Epithelial cell of proximal tubule (primary cell): ENCODE results near the gene NOX1. TPM values are rescaled to one million over a fixed set of nuclear protein-coding genes. Genes with fewer than 3 reads are reported as not detected.
A peak's percentile ranks its signal among the peaks of the same experiment; 100 is the strongest.

ENCODE experiments used
- DNase-seq: peaks from one replicate; pipeline ENCODE4 v3.0.0-alpha.2; 2011; ENCODE audit warnings: low read depth
- H3K4me3 ChIP-seq: 2 replicates; pipeline ENCODE4 v1.5.1; 2011; ENCODE audit warnings: low read depth, mild to moderate bottlenecking, low read length
- total RNA-seq: library from RNA; depleted of rRNA; stranded (reverse); fragments of >200 nt; gene quantifications from 2 replicates; pipeline ENCODE4 v1.2.3, GENCODE V29; 2015
- TF ChIP-seq, protein P1 (sequence below): conservative IDR thresholded peaks from 2 replicates; pipeline ENCODE4 v1.5.1; 2012; ENCODE audit warnings: low read depth, mild to moderate bottlenecking, low read length

The NOX1 gene
- total RNA-seq, result not detected in 2 replicates

DNA sequence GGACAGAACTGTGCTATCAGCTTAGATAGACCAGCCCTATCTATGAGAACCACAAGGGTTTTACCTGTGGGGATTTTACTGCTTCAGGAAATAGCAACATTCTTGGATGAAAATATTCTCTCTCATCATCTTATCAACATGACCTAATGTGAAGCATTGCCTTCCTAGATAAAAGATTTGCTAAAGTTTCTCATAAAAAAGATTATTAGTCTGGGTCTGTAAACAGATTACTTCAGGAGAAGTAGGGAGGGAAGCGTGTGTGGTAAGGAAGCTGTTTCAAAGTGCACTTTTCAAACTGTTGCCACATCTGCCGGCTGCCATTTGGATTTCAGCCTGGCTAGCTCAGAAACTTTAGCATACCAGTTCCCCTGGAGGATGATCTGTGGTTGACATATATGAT is at the start of gene NOX1:
Gene NOX1 (minus strand): TSS at position 35 of the 400 bp plus-strand sequence. CDS start 220 bp downstream, outside the sequence.
- TF ChIP-seq, protein P1, sequence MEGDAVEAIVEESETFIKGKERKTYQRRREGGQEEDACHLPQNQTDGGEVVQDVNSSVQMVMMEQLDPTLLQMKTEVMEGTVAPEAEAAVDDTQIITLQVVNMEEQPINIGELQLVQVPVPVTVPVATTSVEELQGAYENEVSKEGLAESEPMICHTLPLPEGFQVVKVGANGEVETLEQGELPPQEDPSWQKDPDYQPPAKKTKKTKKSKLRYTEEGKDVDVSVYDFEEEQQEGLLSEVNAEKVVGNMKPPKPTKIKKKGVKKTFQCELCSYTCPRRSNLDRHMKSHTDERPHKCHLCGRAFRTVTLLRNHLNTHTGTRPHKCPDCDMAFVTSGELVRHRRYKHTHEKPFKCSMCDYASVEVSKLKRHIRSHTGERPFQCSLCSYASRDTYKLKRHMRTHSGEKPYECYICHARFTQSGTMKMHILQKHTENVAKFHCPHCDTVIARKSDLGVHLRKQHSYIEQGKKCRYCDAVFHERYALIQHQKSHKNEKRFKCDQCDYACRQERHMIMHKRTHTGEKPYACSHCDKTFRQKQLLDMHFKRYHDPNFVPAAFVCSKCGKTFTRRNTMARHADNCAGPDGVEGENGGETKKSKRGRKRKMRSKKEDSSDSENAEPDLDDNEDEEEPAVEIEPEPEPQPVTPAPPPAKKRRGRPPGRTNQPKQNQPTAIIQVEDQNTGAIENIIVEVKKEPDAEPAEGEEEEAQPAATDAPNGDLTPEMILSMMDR, result no peak
- H3K4me3 ChIP-seq, result no peak within 1 kb of the TSS
- DNase-seq, result no peak

DNA sequence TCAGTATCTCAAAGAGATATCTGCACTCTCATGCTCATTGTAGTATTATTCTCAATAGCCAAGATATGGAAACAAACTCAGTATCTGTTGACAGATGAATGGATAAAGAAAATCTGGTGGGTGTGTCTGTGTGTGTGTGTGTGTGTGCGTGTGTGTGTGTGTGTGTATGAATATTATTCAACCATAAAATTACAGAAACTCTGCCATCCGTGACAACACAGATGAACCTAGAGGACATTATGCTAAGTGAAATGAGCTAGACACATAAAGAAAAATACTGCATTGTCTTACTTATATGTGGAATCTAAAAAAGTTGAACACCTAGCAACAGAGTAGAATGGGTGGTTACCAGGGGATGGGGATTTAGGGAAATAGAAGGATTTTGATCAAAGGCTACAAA is 41.4 kb upstream of the NOX1 start:
- no peak for DNase-seq
- H3K4me3 ChIP-seq, result no peak overlapping the region
- TF ChIP-seq, protein P1, result no peak

DNA sequence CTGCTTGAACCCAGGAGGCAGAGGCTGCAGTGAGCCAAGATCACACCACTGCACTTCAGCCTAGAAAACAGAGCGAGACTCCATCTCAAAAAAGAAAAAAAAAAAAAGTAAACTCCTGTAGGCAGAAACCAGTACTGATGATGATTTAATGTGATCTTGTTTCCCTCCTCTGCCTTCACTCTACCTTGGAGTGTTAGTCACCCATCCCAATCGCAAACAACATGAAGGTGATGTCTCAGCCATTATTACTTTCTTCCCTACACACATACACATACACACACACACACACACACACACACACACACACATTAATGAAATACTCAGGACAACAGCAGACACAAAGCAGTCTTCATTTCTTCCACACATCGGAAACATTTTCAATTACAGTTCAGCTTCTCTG is 39.0 kb upstream of the NOX1 start:
- H3K4me3 ChIP-seq, result no peak overlapping the region
- TF ChIP-seq, protein P1, result no peak
- DNase-seq, result no peak

DNA sequence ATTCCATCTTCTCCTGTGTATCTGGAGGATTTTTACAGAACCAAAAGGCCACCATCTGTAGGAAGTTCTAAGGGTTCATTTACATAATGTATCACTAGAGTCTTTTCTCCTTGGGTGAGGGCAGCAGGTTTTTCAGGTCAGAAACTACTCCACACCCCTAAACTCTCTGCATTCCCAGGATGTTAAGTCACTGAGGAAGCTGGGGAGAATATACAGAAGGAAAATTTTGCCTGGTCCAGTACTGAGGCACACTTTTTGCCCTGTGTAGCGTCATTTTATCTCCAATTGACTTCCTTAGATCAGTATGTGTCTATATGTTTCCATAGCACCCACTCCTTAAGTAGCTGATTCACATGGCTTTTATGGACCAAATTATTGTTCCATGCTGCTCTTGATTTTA is 37.6 kb upstream of the NOX1 start:
- no peak overlapping the region for H3K4me3 ChIP-seq
- DNase-seq, result no peak
- TF ChIP-seq, protein P1, result no peak

DNA sequence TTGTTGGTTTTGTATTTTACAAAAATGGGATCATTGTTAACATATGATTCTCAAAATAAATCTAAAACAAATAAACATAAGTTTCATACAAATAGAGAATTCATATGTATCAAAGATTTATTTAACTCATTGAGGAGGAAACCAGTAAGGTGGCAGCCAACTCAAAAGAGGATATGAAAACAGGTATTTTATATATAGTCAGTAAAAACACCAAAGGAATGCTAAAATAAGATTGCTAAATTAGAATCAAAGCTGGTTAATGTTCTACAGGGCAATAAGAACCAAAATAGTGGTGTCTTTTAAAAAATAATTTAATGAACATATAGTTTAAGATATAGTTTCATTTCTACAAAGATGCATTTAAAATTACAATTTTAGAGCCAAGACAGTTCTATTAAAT is 31.5 kb upstream of the NOX1 start:
- TF ChIP-seq, protein P1, result no peak
- no peak overlapping the region for H3K4me3 ChIP-seq
- no peak for DNase-seq

DNA sequence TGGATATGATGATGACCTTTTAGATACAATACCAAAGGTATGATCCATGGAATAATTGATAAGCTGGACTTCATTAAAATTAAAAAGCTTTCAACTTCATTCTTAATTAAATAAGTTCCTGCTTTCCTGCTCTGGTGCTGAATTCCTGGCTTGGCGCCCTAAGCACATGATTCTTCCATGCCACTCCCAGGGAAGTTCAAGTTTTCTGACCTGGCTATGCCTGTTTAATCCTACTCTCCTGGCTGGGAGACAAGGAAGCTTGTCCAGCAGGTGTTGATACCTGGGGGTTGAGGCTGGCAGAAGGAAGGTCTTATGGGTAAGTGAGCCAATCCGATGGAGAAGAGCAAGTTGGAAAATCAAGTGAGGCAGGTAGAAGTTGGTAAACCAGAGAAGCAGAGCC is 30.3 kb upstream of the NOX1 start:
- TF ChIP-seq, protein P1, result no peak
- H3K4me3 ChIP-seq, result no peak overlapping the region
- no peak for DNase-seq

DNA sequence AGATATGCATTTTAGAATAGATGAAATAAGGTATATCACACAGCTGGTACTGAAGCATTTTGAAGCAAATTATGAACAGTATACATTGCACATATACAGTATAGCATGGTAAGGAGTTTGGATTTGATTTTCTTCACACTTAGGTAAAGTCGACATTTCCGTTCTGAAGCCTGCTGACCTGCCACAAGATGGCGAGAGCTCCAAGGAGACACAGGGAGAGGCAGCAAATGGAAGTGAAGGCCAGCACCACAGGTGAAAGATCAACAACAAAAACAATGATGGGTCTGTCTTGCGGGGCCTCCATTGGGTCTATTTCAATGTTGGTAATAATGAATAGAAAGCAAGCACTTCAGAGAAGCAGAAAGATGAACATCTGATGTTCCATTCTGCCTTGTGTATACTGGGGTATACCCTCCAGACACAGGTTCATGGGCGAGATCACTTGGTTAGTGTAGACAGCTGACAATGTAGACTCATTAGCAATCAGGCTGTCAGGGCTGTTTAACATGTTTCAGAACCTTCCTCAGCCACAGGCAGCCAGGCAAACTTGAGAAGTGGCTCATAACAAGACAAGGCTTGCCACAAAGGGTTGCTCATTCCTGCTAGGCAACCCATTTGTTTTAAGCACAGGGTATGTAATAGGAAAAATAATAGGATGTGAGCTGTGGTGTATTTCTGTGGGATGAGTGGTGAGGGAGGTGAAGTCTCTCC is 21.4 kb upstream of the NOX1 start:
- H3K4me3 ChIP-seq, result no peak overlapping the region
- TF ChIP-seq, protein P1, result peak; percentile 74
- no peak for DNase-seq
